Neuronal stem cell (in vitro differentiated cells): ENCODE measurements around the gene WDR13.

Experiments
- DNase-seq: peaks from one replicate; pipeline ENCODE4 v3.0.0-alpha.2; 2013; ENCODE audit warnings: low spot score
- H2AFZ ChIP-seq: one replicate; pipeline ENCODE4 v1.6.1; 2013; ENCODE audit warnings: mild to moderate bottlenecking, low read length, inconsistent platforms
- H2AK5ac ChIP-seq: 2 replicates; pipeline ENCODE4 v1.6.1; 2013; ENCODE audit warnings: low read depth, mild to moderate bottlenecking, inconsistent platforms, low read length, moderate library complexity, mixed read lengths
- H2BK120ac ChIP-seq: 2 replicates; pipeline ENCODE4 v1.6.1; 2013; ENCODE audit warnings: low read depth, mild to moderate bottlenecking, inconsistent platforms, low read length, moderate library complexity, mixed read lengths
- H2BK12ac ChIP-seq: one replicate; pipeline ENCODE4 v1.6.1; 2013; ENCODE audit warnings: low read length, inconsistent platforms
- H2BK15ac ChIP-seq: 2 replicates; pipeline ENCODE4 v1.6.1; 2013; ENCODE audit warnings: mild to moderate bottlenecking, low read length, inconsistent platforms, mixed read lengths
- H2BK5ac ChIP-seq: one replicate; pipeline ENCODE4 v1.6.1; 2013; ENCODE audit warnings: inconsistent platforms, mild to moderate bottlenecking, low read length, moderate library complexity
- H3K14ac ChIP-seq: one replicate; pipeline ENCODE4 v1.6.1; 2013; ENCODE audit warnings: low read length, inconsistent platforms
- H3K18ac ChIP-seq: 2 replicates; pipeline ENCODE4 v1.6.1; 2013; ENCODE audit warnings: low read length, inconsistent platforms
- H3K23ac ChIP-seq: 2 replicates; pipeline ENCODE4 v1.6.1; 2013; ENCODE audit warnings: low read depth, mild to moderate bottlenecking, mixed read lengths, low read length, inconsistent platforms; ENCODE audit not compliant: poor library complexity
- H3K27ac ChIP-seq: replicated peaks from 3 replicates; pipeline ENCODE4 v1.5.1; 2013; ENCODE audit warnings: low read length, inconsistent platforms
- H3K27me3 ChIP-seq, 3 experiments: 2 replicates each; pipeline ENCODE4 v1.6.1; 2013; ENCODE audit warnings: low read length in 3 of 3, mild to moderate bottlenecking in 2 of 3, inconsistent platforms in 1 of 3, low read depth in 1 of 3, mixed read lengths in 1 of 3, moderate library complexity in 1 of 3; ENCODE audit not compliant: control insufficient read depth in 3 of 3, insufficient read depth in 3 of 3
- H3K36me3 ChIP-seq, 2 donors: replicated peaks in 1 of 2; 2 replicates each; pipeline ENCODE4 v1.6.1; 2013; ENCODE audit warnings: low read length in 2 of 2; ENCODE audit not compliant: control insufficient read depth in 2 of 2, insufficient read depth in 2 of 2
- H3K4ac ChIP-seq: 2 replicates; pipeline ENCODE4 v1.6.1; 2013; ENCODE audit warnings: inconsistent platforms, mild to moderate bottlenecking, low read length, moderate library complexity
- H3K4me1 ChIP-seq, 2 donors: 1 replicate in 1 of 2; 2 replicates in 1 of 2; pipeline ENCODE4 v1.6.1; 2013; ENCODE audit warnings: low read length in 2 of 2, low read depth in 1 of 2; ENCODE audit not compliant: control insufficient read depth in 2 of 2, insufficient read depth in 1 of 2
- H3K4me2 ChIP-seq: one replicate; pipeline ENCODE4 v1.6.1; 2013; ENCODE audit warnings: mild to moderate bottlenecking, low read length, inconsistent platforms; ENCODE audit not compliant: insufficient read depth, poor library complexity, severe bottlenecking
- H3K4me3 ChIP-seq, 2 donors: 2 replicates each; pipeline ENCODE4 v1.5.1; 2013; ENCODE audit warnings: low read length in 2 of 2, mild to moderate bottlenecking in 2 of 2, inconsistent platforms in 1 of 2, moderate library complexity in 1 of 2
- H3K79me1 ChIP-seq: one replicate; pipeline ENCODE4 v1.6.1; 2013; ENCODE audit warnings: low read depth, mild to moderate bottlenecking, inconsistent platforms, low read length, moderate library complexity
- H3K9ac ChIP-seq: one replicate; pipeline ENCODE4 v1.6.1; 2013; ENCODE audit warnings: mild to moderate bottlenecking, low read depth, low read length, inconsistent platforms; ENCODE audit not compliant: poor library complexity
- H3K9me3 ChIP-seq, 2 donors: replicated peaks in 1 of 2; 2 replicates each; pipeline versions ENCODE3 to v1.6.1; 2013; ENCODE audit warnings: low read length in 2 of 2, mild to moderate bottlenecking in 2 of 2, inconsistent platforms in 1 of 2, low read depth in 1 of 2, mixed read lengths in 1 of 2, moderate library complexity in 1 of 2; ENCODE audit not compliant: control insufficient read depth in 2 of 2, insufficient read depth in 1 of 2
- H4K8ac ChIP-seq: one replicate; pipeline ENCODE4 v1.6.1; 2013; ENCODE audit warnings: low read depth, mild to moderate bottlenecking, inconsistent platforms, low read length, moderate library complexity
- H4K91ac ChIP-seq: one replicate; pipeline ENCODE4 v1.6.1; 2013; ENCODE audit warnings: low read length, low read depth, mild to moderate bottlenecking, inconsistent platforms; ENCODE audit not compliant: poor library complexity
- WGBS, 2 donors: extraction: QIAGEN DNeasy Blood & Tissue Kit; methylation state at CpG; one replicate each; pipeline ENCODE4 v1.1.7; 2013; ENCODE audit warnings: missing lambda C conversion rate in 2 of 2, mixed read lengths in 1 of 2; ENCODE audit not compliant: insufficient read length in 2 of 2, insufficient replicate concordance in 1 of 2; ENCODE audit errors: extremely low coverage in 2 of 2; 5-methylcytosine and 5-hydroxymethylcytosine counted together

WDR13 gene

DNA sequence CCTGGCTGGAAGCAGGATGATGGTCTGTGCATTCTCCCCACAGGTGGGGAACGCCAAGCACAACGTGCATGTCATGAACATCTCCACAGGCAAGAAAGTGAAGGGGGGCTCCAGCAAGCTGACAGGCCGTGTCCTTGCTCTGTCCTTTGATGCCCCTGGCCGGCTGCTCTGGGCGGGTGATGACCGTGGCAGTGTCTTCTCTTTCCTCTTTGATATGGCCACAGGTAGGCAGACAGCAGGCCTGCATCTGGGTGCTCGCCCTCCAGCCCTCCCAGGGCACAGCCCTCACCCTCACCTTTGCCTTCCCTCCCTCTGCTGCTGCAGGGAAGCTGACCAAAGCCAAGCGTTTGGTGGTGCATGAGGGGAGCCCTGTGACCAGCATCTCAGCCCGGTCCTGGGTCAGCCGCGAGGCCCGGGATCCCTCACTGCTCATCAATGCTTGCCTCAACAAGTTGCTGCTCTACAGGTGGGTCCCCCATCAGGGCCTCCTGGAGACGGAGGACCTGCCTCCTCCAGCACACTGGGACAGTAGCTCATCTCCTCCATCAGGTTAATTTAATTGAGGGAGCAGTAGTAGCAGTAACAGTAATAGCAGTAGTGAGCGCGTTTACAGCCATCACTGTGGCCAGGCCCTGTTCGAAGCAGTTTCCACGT lies 4.6 kb downstream of the WDR13 start:
- DNase-seq = no peak
- Histone ChIP-seq H3K79me1 (peaks cover 2% of the 10 kb centered on the region), H3K4me2 (no peak overlapping the region), H3K4ac (no peak overlapping the region), H3K9me3 (no peaks in the 10 kb centered on the region), H2AK5ac (no peak overlapping the region), H4K91ac (no peak overlapping the region), H3K27ac (no peak overlapping the region), H2BK12ac (no peak overlapping the region), H2BK120ac (no peak overlapping the region), H3K4me1 (peaks cover 0 to 3% of the 10 kb centered on the region in 2 donors), H3K4me3 (no peak overlapping the region), H3K9ac (no peak overlapping the region), H4K8ac (no peak overlapping the region), H3K18ac (no peak overlapping the region), H3K27me3 (no peaks in the 10 kb centered on the region), H3K23ac (no peak overlapping the region), H3K36me3 (peaks cover 15 to 58% of the 10 kb centered on the region in 2 donors), H2AFZ (no peak overlapping the region), H2BK15ac (no peak overlapping the region), H2BK5ac (no peak overlapping the region), H3K14ac (no peak overlapping the region)
- WGBS, 2 donors = no CpG with 5 or more reads among the region's 17 CpGs

DNA sequence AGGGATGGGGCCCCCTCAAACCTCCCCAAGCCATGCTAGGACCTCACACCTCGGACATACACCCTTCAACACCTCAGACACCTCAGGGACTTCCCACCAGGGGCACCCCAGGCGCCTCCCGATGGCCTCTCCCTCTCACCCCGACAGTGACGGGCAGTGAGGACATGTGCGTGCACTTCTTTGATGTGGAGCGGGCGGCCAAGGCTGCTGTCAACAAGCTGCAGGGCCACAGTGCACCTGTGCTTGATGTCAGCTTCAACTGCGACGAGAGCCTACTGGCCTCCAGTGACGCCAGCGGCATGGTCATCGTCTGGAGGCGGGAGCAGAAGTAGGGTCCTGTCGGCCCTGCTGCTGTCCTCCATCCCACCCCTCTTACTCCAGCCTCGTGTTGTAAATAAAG lies 7.4 kb downstream of the WDR13 start:
- Histone ChIP-seq H3K27me3 (no peaks in the 10 kb centered on the region), H3K23ac (no peak overlapping the region), H3K4ac (no peak overlapping the region), H3K36me3 (peaks cover 9 to 45% of the 10 kb centered on the region in 2 donors), H2BK15ac (no peak overlapping the region), H3K14ac (no peak overlapping the region), H3K79me1 (no peaks in the 10 kb centered on the region), H2BK5ac (no peak overlapping the region), H3K9ac (no peak overlapping the region), H4K8ac (no peak overlapping the region), H2AK5ac (no peak overlapping the region), H3K4me2 (no peak overlapping the region), H3K4me1 (no peaks in the 10 kb centered on the region), H2BK12ac (no peak overlapping the region), H3K9me3 (no peaks in the 10 kb centered on the region), H2BK120ac (no peak overlapping the region), H2AFZ (no peak overlapping the region), H3K18ac (no peak overlapping the region), H3K4me3 (no peak overlapping the region), H3K27ac (no peak overlapping the region), H4K91ac (no peak overlapping the region)
- WGBS, 2 donors = no CpG with 5 or more reads among the region's 16 CpGs
- DNase-seq = no peak

DNA sequence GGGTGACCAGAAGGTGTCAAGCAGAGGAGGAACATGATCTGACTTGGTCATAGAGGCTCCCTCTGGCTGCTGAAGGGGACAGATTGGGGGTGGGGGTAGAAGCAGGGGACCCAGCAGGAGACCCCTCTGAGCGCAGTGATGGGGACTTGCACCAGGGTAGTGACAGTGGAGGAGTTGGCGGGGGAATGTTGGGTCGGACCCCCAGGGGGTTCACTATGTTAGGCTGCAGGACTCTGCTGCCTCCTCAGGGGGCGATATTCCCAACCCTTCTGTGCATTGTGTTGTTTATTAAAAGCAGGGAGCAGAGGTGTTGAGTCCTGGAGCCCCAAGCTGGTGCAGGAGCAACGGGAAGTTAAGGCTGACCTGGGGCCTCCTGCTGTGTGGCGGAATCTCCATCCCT lies 8.8 kb downstream of the WDR13 start:
- H3K18ac ChIP-seq = no peak overlapping the region
- H3K36me3 ChIP-seq = peaks cover 4 to 36% of the 10 kb centered on the region in 2 donors
- no peak for DNase-seq
- H3K27me3 ChIP-seq = no peaks in the 10 kb centered on the region
- WGBS, 2 donors = no CpG with 5 or more reads among the region's 6 CpGs
- H4K91ac ChIP-seq = no peak overlapping the region
- H4K8ac ChIP-seq = no peak overlapping the region
- H2BK15ac ChIP-seq = no peak overlapping the region
- H2AFZ ChIP-seq = no peak overlapping the region
- no peak overlapping the region for H3K4me3 ChIP-seq
- no peaks in the 10 kb centered on the region for H3K79me1 ChIP-seq
- H3K14ac ChIP-seq = no peak overlapping the region
- H3K23ac ChIP-seq = no peak overlapping the region
- no peak overlapping the region for H2BK5ac ChIP-seq
- no peak overlapping the region for H3K4ac ChIP-seq
- no peaks in the 10 kb centered on the region for H3K9me3 ChIP-seq
- no peak overlapping the region for H2BK120ac ChIP-seq
- no peak overlapping the region for H2AK5ac ChIP-seq
- no peaks in the 10 kb centered on the region for H3K4me1 ChIP-seq
- H3K27ac ChIP-seq = no peak overlapping the region
- no peak overlapping the region for H3K9ac ChIP-seq
- H3K4me2 ChIP-seq = no peak overlapping the region
- no peak overlapping the region for H2BK12ac ChIP-seq

DNA sequence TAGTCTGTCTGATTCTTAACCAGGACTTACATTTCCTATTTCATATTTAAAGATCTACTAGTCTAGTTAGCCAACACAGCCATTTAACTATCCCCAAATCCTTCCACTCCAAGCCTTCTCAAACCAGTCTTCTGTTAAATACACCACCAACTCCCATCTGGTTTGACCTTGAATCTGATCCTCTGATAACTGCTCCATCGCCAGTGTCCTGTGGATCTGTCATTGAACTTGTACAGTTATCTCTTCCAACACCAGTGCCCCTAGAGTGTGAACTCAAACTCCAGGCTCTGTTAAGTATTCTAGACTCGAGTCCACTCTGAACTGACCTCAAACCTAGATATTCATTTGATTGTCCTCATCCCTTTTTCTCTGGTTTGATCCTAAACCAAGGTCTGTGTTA lies 14.4 kb downstream of the WDR13 start:
- no peak overlapping the region for H3K4ac ChIP-seq
- no peak overlapping the region for H2BK120ac ChIP-seq
- no CpG with 5 or more reads among the region's 2 CpGs for WGBS, 2 donors
- no peak overlapping the region for H2AK5ac ChIP-seq
- H4K91ac ChIP-seq = no peak overlapping the region
- H3K4me1 ChIP-seq = no peaks in the 10 kb centered on the region
- no peaks in the 10 kb centered on the region for H3K27me3 ChIP-seq
- no peak overlapping the region for H3K27ac ChIP-seq
- no peak overlapping the region for H3K4me2 ChIP-seq
- no peaks in the 10 kb centered on the region for H3K36me3 ChIP-seq
- H2BK15ac ChIP-seq = no peak overlapping the region
- H4K8ac ChIP-seq = no peak overlapping the region
- H2AFZ ChIP-seq = no peak overlapping the region
- no peak overlapping the region for H2BK5ac ChIP-seq
- no peak overlapping the region for H3K4me3 ChIP-seq
- H3K23ac ChIP-seq = no peak overlapping the region
- H3K14ac ChIP-seq = no peak overlapping the region
- no peak overlapping the region for H3K18ac ChIP-seq
- H2BK12ac ChIP-seq = no peak overlapping the region
- H3K9ac ChIP-seq = no peak overlapping the region
- H3K79me1 ChIP-seq = no peaks in the 10 kb centered on the region
- no peaks in the 10 kb centered on the region for H3K9me3 ChIP-seq
- DNase-seq = no peak
